NCI-H2107 treated with DMSO at 0.1 percent for 48 hours (cell line): ENCODE results near the gene UBA6.
A peak's percentile ranks its signal among the peaks of the same experiment; 100 is the strongest.

Source experiments
- DNase-seq: peaks from one replicate; lab custom pipeline; 2025; ENCODE audit not compliant: unreplicated experiment; lab: John Stamatoyannopoulos, UW

The UBA6 gene

GRCh38 chr4:67581208-67581857 is 119.6 kb downstream of the UBA6 start:
- no peak for DNase-seq

- no peak for DNase-seq
These were observed 120.4 kb downstream of the UBA6 start for GRCh38 chr4:67580577-67580976.

DNA sequence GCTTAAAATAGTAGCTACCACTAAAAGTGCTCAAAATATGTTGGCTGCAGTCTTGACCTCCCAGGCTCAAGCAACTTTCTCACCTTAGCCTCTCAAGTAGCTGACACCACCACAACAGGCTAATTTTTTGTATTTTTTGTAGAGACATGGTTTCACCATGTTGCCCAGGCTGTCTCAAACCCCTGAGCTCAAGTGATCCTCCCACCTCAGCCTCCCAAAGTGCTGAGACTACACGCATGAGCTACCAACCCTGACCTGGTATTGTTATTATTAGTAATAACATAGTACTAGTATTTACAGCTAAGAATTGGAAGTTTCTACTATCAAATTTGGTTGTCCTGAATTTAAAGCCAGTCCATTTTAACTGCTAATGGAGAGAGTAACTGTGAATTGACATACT is 124.4 kb downstream of the UBA6 start:
- DNase-seq: no peak

DNA sequence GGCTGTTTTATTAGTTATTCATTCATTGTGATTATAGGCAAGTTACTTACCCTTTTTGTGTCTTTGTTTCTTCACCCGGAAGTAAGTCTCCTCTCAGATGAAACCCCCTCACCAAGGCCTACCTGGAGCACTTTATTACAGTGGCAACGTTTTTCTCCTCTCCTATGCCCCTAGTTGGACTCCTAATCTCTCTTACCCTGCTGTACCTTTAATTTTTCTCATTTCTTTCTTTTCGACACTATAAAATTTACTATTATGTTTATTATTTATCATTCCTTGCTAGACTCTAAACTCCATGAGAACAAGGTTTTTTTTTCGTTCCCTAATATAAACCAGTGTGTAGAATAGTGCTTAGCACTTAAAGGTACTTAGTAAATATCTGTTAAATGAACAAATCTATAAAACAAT is 124.9 kb downstream of the UBA6 start:
- DNase-seq: no peak

DNA sequence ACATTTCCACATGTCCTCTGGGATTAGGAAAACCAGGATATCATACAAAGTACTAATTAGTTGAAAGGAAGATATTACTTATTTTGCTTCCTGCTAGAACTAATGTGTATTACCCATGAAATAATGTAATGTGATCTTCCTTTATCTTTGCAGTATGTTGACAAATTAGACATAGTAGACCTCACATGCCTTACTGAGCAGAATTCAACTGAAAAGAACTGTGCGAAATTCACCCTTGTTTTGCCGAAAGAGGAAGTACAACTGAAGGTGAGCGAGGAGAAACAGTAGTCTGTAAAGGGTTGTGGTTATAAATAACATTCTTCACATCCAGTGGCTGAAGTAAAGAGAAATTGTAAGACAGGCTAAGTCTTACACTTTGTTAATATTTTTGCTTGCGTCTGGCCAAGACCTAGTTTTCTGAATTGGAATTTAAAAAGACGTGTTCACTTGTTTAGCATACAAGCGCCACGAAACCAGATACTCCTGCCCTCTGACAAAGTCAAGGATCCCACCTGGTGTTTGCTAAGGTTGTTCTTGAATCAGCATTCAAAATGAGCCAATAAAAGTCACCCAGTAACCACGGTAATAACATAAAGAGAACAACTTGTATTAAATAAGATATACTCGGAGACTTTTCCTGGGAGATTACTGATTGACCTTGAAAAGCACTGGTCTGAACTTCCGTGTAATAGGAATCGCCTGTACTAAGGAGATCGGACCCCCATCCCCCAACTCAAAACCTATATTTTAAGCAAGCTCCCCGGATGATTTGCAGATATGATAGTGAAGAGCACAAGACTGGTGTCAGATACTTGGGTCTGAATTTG is 125.5 kb downstream of the UBA6 start:
- DNase-seq: peak; percentile 86

- DNase-seq: no peak
These were observed 127.8 kb downstream of the UBA6 start for GRCh38 chr4:67573193-67573592.

GRCh38 chr4:67571975-67572374 is 129.0 kb downstream of the UBA6 start:
- DNase-seq: no peak

DNA sequence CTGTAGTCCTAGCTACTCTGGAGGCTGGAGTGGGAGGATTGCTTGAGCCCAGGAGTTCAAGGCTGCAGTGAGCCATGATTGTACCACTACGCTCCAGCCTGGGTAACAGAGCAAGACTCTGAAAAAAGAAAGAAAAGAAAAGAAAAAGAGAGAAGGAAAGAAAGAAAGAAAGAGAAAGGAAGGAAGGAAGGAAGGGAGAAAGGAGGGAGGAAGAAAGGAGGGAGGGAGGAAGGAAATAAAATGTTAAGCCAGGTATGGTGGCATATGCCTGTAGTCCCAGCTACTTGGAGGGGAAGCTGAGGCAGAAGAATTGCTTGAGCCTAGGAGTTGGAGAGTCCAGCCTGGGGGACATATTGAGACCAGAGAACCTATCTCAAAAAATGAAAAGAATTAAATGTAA is 130.4 kb downstream of the UBA6 start:
- DNase-seq: no peak

GRCh38 chr4:67568820-67569219 is 132.1 kb downstream of the UBA6 start:
- no peak for DNase-seq

- no peak for DNase-seq
These were observed 134.6 kb downstream of the UBA6 start for GRCh38 chr4:67566335-67566734.

DNA sequence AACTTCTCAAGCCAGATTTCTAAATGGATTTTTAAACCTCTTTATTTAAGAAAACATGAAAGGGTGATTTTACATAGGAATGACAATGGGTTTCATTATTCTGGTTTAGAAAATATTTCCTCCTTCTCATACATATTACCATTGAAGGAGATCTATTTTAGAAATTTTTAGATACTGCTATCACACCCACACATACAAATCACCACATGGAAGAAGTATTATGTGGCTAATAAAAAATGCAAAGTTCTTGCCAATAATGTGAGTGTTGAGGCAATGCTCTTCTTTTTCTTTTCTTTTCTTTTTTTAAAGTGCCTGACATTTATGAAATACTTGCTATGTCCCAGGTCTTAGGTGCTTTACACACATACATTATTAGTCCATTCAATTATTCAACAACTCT is 135.7 kb downstream of the UBA6 start:
- no peak for DNase-seq
